ENCODE results near the gene FKBP8.

DNA sequence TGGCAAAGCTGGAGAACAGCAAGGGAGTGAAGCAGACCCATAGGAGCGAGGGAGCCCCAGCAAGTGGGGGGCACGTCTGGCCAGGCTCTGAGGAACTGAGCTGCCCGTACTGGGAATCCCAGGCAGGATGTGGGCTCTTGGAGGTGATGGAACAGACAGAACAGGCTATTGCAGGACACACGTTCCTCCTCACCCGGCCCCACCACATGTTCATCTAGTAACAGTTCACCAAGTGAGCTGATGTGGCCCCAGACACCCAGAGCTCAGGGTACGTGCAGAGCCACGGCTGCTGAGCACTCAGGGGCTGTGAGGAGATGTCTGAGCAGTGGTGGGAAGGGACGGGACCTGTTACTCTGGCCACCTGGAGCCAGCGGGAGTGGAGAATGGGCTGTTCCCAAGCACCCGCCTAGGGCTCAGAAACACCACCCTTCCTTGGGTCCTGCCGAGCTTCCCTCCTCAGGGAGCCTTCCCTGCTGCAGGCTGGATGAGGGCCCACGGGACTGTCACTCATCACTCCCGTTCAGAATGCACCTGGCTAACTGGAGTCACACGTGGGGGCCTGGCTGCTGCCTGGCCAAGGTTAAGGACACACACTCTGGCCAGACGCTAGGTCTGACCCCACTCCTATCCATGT is 39.9 kb downstream of the FKBP8 start:
- TF ChIP-seq, protein P1, sequence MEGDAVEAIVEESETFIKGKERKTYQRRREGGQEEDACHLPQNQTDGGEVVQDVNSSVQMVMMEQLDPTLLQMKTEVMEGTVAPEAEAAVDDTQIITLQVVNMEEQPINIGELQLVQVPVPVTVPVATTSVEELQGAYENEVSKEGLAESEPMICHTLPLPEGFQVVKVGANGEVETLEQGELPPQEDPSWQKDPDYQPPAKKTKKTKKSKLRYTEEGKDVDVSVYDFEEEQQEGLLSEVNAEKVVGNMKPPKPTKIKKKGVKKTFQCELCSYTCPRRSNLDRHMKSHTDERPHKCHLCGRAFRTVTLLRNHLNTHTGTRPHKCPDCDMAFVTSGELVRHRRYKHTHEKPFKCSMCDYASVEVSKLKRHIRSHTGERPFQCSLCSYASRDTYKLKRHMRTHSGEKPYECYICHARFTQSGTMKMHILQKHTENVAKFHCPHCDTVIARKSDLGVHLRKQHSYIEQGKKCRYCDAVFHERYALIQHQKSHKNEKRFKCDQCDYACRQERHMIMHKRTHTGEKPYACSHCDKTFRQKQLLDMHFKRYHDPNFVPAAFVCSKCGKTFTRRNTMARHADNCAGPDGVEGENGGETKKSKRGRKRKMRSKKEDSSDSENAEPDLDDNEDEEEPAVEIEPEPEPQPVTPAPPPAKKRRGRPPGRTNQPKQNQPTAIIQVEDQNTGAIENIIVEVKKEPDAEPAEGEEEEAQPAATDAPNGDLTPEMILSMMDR (IDR thresholded peaks at IDR 0.05), result no peak
- no peak for TF ChIP-seq POLR2A (IDR thresholded peaks at IDR 0.05)
